SK-N-MC (cell line): ENCODE results near the gene CLDND1.

ENCODE experiments used
- EZH2 ChIP-seq: fragments of 200-600 bp; sonication (generic); IDR thresholded peaks from one replicate; pipeline ENCODE4 v1.6.1; 2017; ENCODE audit warnings: antibody characterized with exemption
- FOXP2 ChIP-seq: optimal IDR thresholded peaks from 2 replicates; pipeline ENCODE3; 2011; ENCODE audit warnings: mild to moderate bottlenecking, moderate library complexity; ENCODE audit not compliant: insufficient read depth; ENCODE audit errors: extremely low read length, control extremely low read depth
- POLR2AphosphoS5 ChIP-seq: IDR thresholded peaks from 2 replicates; pipeline ENCODE4 v1.6.1; 2012; ENCODE audit warnings: mild to moderate bottlenecking, low read depth, low read length, borderline replicate concordance

DNA sequence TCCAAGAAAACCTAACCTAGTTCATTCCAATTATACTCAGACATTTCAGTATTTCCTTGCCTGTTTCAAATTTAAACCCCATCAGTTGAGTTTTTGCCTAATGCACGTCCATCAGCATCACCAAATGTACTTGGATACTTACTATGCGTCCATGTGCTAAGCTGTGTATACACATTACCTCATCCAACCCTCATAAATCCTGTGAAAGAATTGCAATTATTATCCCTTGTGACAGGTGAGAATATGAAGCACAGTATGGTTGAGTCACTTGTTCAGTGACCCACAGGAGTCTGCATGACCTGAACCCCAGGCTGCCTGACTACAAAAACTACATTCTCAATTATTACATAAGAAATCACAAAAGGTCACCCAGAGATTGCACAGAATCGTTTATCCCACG, 22.7 kb downstream of the CLDND1 start:
- TF ChIP-seq POLR2AphosphoS5 (no peak), EZH2 (no peak), FOXP2 (no peak)
